GM12878 (cell line): ENCODE data around the gene RAB4B. TPM values are rescaled to one million over a fixed set of nuclear protein-coding genes. Genes with fewer than 3 reads are reported as not detected.

Source experiments
- ATAC-seq: fragments of 200-7000 bp; cut with Tn5 transposase; 3 replicates; pipeline ENCODE4 v1.9.1; 2020; ENCODE audit warnings: mild to moderate bottlenecking, moderate library complexity
- Bru-seq: library from RNA; stranded (reverse); fragments of 400-500 nt; gene quantifications from one replicate; lab custom pipeline; 2021; lab: Mats Ljungman, UMichigan
- BruChase-seq, 2 experiments: library from RNA; stranded (reverse); fragments of 400-500 nt; gene quantifications; one replicate each; lab custom pipeline; 2021; lab: Mats Ljungman, UMichigan
- BruUV-seq: library from RNA; stranded (reverse); fragments of 400-500 nt; replicated peaks from 2 replicates; lab custom pipeline; 2021; lab: Mats Ljungman, UMichigan
- CTCF ChIA-PET: fragments of 300-600 bp; sonication (Branson Sonifier 250); formaldehyde crosslinking; extraction: SDS; loops from one replicate; lab custom pipeline; 2021; ENCODE audit warnings: inconsistent platforms; lab: Yijun Ruan, JAX
- POLR2A ChIA-PET: fragments of 350-600 bp; formaldehyde crosslinking; extraction: SDS; loops from one replicate; lab custom pipeline; 2021; ENCODE audit warnings: inconsistent platforms; lab: Charles Lee
- RAD21 ChIA-PET: fragments of 300-600 bp; sonication (Branson Sonifier 250); formaldehyde crosslinking; loops from one replicate; lab custom pipeline; 2023; ENCODE audit warnings: antibody characterized with exemption; ENCODE audit not compliant: unreplicated experiment; lab: Charles Lee
- SMC1A ChIA-PET: fragments of 300-600 bp; sonication (Branson Sonifier 250); formaldehyde crosslinking; loops from one replicate; lab custom pipeline; 2023; ENCODE audit not compliant: unreplicated experiment, uncharacterized antibody; lab: Charles Lee
- DNase-seq: peaks from one replicate; pipeline ENCODE4 v3.0.0-alpha.2; 2011; ENCODE audit warnings: low read depth, low spot score
- FAIRE-seq: peaks from 3 replicates; lab custom pipeline; 2011; peaks lifted over from hg19 to GRCh38; lab: Jason Lieb, UNC
- H2AFZ ChIP-seq: 2 replicates; pipeline ENCODE4 v1.6.0; 2011; ENCODE audit warnings: low read depth, low read length, control low read depth; ENCODE audit not compliant: control insufficient read depth
- H3K27ac ChIP-seq: 2 replicates; pipeline ENCODE4 v1.5.1; 2011; ENCODE audit warnings: control low read depth; ENCODE audit not compliant: control insufficient read depth, insufficient read depth
- H3K27me3 ChIP-seq, 2 experiments: replicated peaks in 1 of 2; 2 replicates each; pipeline versions ENCODE4 v1.6.0 to v1.6.1; 2011; ENCODE audit warnings: low read length in 1 of 2; ENCODE audit not compliant: control insufficient read depth in 2 of 2, insufficient read depth in 2 of 2
- H3K36me3 ChIP-seq, 2 experiments: 2 replicates each; pipeline ENCODE4 v1.5.1; 2011; ENCODE audit warnings: low read length in 1 of 2; ENCODE audit not compliant: control insufficient read depth in 2 of 2, insufficient read depth in 2 of 2
- H3K4me1 ChIP-seq: 2 replicates; pipeline ENCODE4 v1.6.1; 2011; ENCODE audit warnings: mild to moderate bottlenecking, low read length, moderate library complexity, mixed read lengths; ENCODE audit not compliant: control insufficient read depth, insufficient read depth
- H3K4me2 ChIP-seq: 2 replicates; pipeline ENCODE4 v1.6.0; 2011; ENCODE audit warnings: control low read depth; ENCODE audit not compliant: control insufficient read depth, insufficient read depth
- H3K4me3 ChIP-seq: fragments of 200-600 bp; sonication (generic); 2 replicates; pipeline ENCODE4 v1.5.1; 2016
- H3K79me2 ChIP-seq: 2 replicates; pipeline ENCODE4 v1.6.0; 2011; ENCODE audit warnings: low read length; ENCODE audit not compliant: control insufficient read depth, insufficient read depth
- H3K9ac ChIP-seq: 2 replicates; pipeline ENCODE4 v1.8.0; 2011; ENCODE audit warnings: low read length, control low read depth, mixed read lengths; ENCODE audit not compliant: control insufficient read depth, insufficient read depth
- H3K9me3 ChIP-seq: replicated peaks from 3 replicates; pipeline ENCODE4 v1.5.1; 2011; ENCODE audit warnings: mild to moderate bottlenecking, low read length; ENCODE audit not compliant: control insufficient read depth, insufficient read depth
- H4K20me1 ChIP-seq: 2 replicates; pipeline ENCODE4 v1.6.0; 2011; ENCODE audit not compliant: control insufficient read depth, insufficient read depth
- BHLHE40 ChIP-seq, 2 experiments: fragments of 450-650 bp in 1 of 2; IDR thresholded peaks; 2 replicates each; pipeline ENCODE4 v1.6.1; 2011 to 2017; ENCODE audit warnings: low read depth in 2 of 2, borderline replicate concordance in 1 of 2, improper control_type of control experiment in 1 of 2, low read length in 1 of 2, mild to moderate bottlenecking in 1 of 2
- BRCA1 ChIP-seq: IDR thresholded peaks from 2 replicates; pipeline ENCODE4 v1.6.1; 2011; ENCODE audit warnings: low read depth, low read length, improper control_type of control experiment
- CHD2 ChIP-seq: IDR thresholded peaks from 2 replicates; pipeline ENCODE4 v1.6.1; 2011; ENCODE audit warnings: low read depth, low read length, improper control_type of control experiment, borderline replicate concordance
- EED ChIP-seq: sonication (generic); IDR thresholded peaks from 2 replicates; pipeline ENCODE4 v1.6.1; 2016; ENCODE audit warnings: antibody characterized with exemption, low read depth
- EP300 ChIP-seq, 2 experiments: fragments of 150-350 bp in 1 of 2; IDR thresholded peaks; 2 replicates each; pipeline ENCODE4 v1.6.1; 2011 to 2012; ENCODE audit warnings: low read depth in 2 of 2, low read length in 2 of 2, borderline replicate concordance in 1 of 2, improper control_type of control experiment in 1 of 2, inconsistent platforms in 1 of 2; ENCODE audit not compliant: control insufficient read depth in 1 of 2
- HDGF ChIP-seq: fragments of 450-650 bp; IDR thresholded peaks from 2 replicates; pipeline ENCODE4 v1.6.1; 2016; ENCODE audit warnings: antibody characterized with exemption
- MEF2A ChIP-seq: IDR thresholded peaks from 2 replicates; pipeline ENCODE4 v1.6.1; 2011; ENCODE audit warnings: low read depth, mild to moderate bottlenecking, low read length, moderate library complexity; ENCODE audit not compliant: insufficient read depth
- MXI1 ChIP-seq: fragments of 150-350 bp; IDR thresholded peaks from 2 replicates; pipeline ENCODE4 v1.6.1; 2011; ENCODE audit warnings: low read depth, mild to moderate bottlenecking, inconsistent platforms, low read length, improper control_type of control experiment
- PAX5 ChIP-seq: IDR thresholded peaks from 2 replicates; pipeline ENCODE4 v1.6.1; 2011; ENCODE audit warnings: low read depth, low read length, borderline replicate concordance
- RBBP5 ChIP-seq: fragments of 200-600 bp; sonication (generic); conservative IDR thresholded peaks from 2 replicates; pipeline ENCODE4 v1.6.1; 2016
- TCF3 ChIP-seq: IDR thresholded peaks from 2 replicates; pipeline ENCODE4 v1.6.1; 2012; ENCODE audit warnings: low read depth, mild to moderate bottlenecking, low read length, borderline replicate concordance; ENCODE audit not compliant: insufficient read depth
- WGBS: methylation state at CpG from one replicate; pipeline ENCODE4 v1.1.6; 2016; ENCODE audit warnings: low lambda C conversion rate; ENCODE audit not compliant: insufficient replicate concordance, insufficient coverage; ENCODE audit errors: missing lambda C conversion rate; 5-methylcytosine and 5-hydroxymethylcytosine counted together
- in situ Hi-C: fragments of 300-500 bp; cut with MboI; formaldehyde crosslinking; loops from 9 replicates; pipeline ENCODE4 v1.14.3; 2018; ENCODE audit warnings: mixed read lengths
- intact Hi-C: fragments of 100-400 bp; cut with micrococcal nuclease; formaldehyde crosslinking; loops from one replicate; pipeline ENCODE4 v1.14.2; 2022; ENCODE audit not compliant: unreplicated experiment
- long read RNA-seq, 2 experiments: library from polyadenylated mRNA; unstranded; transcript quantifications; one replicate each; pipeline ENCODE4 v2.0.0, GENCODE V29; 2019 to 2020
- polyA minus RNA-seq, 3 experiments: library from RNA; depleted of rRNA, polyadenylated mRNA; stranded (reverse); fragments of >200 nt; gene quantifications; 2 replicates each; pipeline ENCODE4 v1.2.3, GENCODE V29; 2011
- polyA plus RNA-seq, 11 experiments: library from polyadenylated mRNA; depleted of rRNA in 4 of 11; unstranded in 6 of 11; stranded (reverse) in 5 of 11; fragments of >200 nt; fragmentation: Nextera tagmentation in 4 of 11; fragmentation: Illumina TruSeq in 1 of 11; extraction: Ambion mirVana in 4 of 11; extraction: Trizol in 1 of 11; gene quantifications; 1 replicate in 1 of 11; 2 replicates in 10 of 11; pipeline versions ENCODE4 v1.2.1 to v1.2.3, GENCODE V29; 2011 to 2016; ENCODE audit warnings: inconsistent platforms in 2 of 11, missing spikeins in 2 of 11, low read depth in 1 of 11
- total RNA-seq, 4 experiments: library from RNA; depleted of rRNA in 3 of 4; stranded (reverse); fragments of >200 nt in 3 of 4; fragmentation: Illumina TruSeq in 1 of 4; extraction: Trizol in 1 of 4; gene quantifications; 2 replicates each; pipeline versions ENCODE4 v1.2.1 to v1.2.3, GENCODE V29; 2013 to 2021
- TF ChIP-seq, protein P1 (sequence below): IDR thresholded peaks from 2 replicates; pipeline ENCODE4 v1.6.1; 2012; ENCODE audit warnings: mild to moderate bottlenecking, low read depth, low read length

RAB4B gene, protein sequence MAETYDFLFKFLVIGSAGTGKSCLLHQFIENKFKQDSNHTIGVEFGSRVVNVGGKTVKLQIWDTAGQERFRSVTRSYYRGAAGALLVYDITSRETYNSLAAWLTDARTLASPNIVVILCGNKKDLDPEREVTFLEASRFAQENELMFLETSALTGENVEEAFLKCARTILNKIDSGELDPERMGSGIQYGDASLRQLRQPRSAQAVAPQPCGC
- 5.2 and 5.7 TPM in 2 replicates for total RNA-seq (2013; cell fraction: nucleolus; rRNA removed)
- 27.8 and 30.4 TPM in 2 replicates for total RNA-seq (2014; rRNA removed)
- 9.8 and 11.5 TPM in 2 replicates for total RNA-seq (2014; rRNA removed; fragmentation: Illumina TruSeq; extraction: Trizol)
- total RNA-seq (2021): 32.9 and 38.2 TPM in 2 replicates
- polyA plus RNA-seq (2011; ENCODE audit: low read depth): 11.8 TPM
- polyA plus RNA-seq (2011; rRNA removed): 14.9 and 25.1 TPM in 2 replicates
- 40.3 and 56.5 TPM in 2 replicates for polyA plus RNA-seq (2011; cell fraction: cytosol; rRNA removed)
- polyA plus RNA-seq (2011; cell fraction: nucleus; rRNA removed): 38.3 and 42.5 TPM in 2 replicates
- 26.6 and 31.5 TPM in 2 replicates for polyA plus RNA-seq (2012)
- polyA plus RNA-seq (2014; fragmentation: Illumina TruSeq; extraction: Trizol): 3.5 and 13.7 TPM in 2 replicates
- 1 to 10 TPM in 1 of 2 experiments, under 1 TPM in 1; 0.60 to 3.2 TPM for polyA plus RNA-seq (2014; fragmentation: Nextera tagmentation; extraction: Ambion mirVana)
- polyA plus RNA-seq (2014; rRNA removed): 43.1 and 51.5 TPM in 2 replicates
- 10 to 100 TPM; 47.9 to 50.0 TPM for polyA plus RNA-seq (2016; fragmentation: Nextera tagmentation; extraction: Ambion mirVana)
- 10.3 and 16.6 TPM in 2 replicates for polyA minus RNA-seq (2011; rRNA and poly(A)+ RNA removed)
- polyA minus RNA-seq (2011; cell fraction: cytosol; rRNA and poly(A)+ RNA removed): 3.3 and 6.8 TPM in 2 replicates
- 4.6 and 5.7 TPM in 2 replicates for polyA minus RNA-seq (2011; cell fraction: nucleus; rRNA and poly(A)+ RNA removed)
- percentile 60 among the genes with signal in this experiment for Bru-seq, nascent RNA
- percentile 80 among the genes with signal in this experiment for BruChase-seq, experiment 1, labeled RNA remaining after a 6-hour chase
- BruChase-seq, experiment 2, labeled RNA remaining after a 2-hour chase: percentile 59 among the genes with signal in this experiment
- long read RNA-seq, experiment 1, transcript RAB4B-201 (8 exons, 1,133 nt): major isoform, 8 of 13 reads
- long read RNA-seq, experiment 1, partial matches to known transcripts: 3 of 13 reads
- long read RNA-seq, experiment 1, other reads (novel, unspliced or antisense): 2 of 13 reads
- long read RNA-seq, experiment 2: 0 reads

DNA sequence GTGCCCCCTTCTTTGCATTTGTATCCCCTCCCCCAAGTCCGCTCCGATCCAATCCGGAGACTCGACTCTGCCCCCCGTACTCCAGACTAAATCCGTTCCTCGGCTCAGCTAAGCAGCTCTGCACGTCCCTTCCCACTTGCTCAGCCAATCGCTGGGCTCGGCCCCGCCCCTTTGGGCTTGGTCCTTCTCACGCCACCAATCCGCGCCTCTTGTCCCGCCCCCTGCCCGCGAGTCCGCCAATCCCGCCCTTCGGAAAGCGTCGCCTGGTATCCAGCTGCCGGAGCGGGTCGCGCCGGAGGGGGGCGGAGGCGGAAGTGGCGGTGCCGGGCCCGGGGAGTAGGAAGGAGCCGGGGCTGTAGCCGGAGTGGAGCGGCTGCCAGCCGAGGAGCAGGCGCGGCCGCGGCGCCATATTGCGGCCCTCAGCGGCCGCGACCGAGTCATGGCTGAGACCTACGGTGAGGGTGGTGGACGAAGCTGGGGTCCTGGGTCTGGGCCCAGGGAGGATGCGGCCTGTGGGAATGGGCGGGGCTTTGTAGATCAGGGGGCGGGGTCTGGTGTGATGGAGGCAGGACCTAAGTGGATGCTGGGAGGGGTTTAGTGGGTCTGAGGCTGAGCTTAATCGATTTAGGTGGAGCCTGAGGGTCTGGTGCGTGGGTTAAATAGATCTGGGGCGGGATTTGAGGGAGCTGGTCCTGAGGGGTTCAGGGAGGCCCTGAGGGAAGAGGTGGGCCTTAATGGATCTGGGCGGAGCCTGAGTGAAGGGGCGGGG is at the start of gene RAB4B:
Gene RAB4B (plus strand): TSS at position 311 of the 769 bp plus-strand sequence. CDS start 129 bp downstream, at position 440.
- Histone ChIP-seq H3K4me3 (peak within 1 kb of the TSS; percentile 70), H3K79me2 (peaks cover 11% of the 10 kb centered on the region), H3K27ac (peak within 1 kb of the TSS; percentile 100), H3K36me3 (no peaks in the 10 kb centered on the region), H3K4me1 (peaks cover 39% of the 10 kb centered on the region), H3K9ac (peak within 1 kb of the TSS; percentile 96), H2AFZ (peak within 1 kb of the TSS; percentile 88), H3K27me3 (no peaks in the 10 kb centered on the region), H3K9me3 (no peaks in the 10 kb centered on the region), H3K4me2 (peak within 1 kb of the TSS; percentile 84), H4K20me1 (no peaks in the 10 kb centered on the region)
- DNase-seq (peak; percentile 99), ATAC-seq (peak; percentile 87), FAIRE-seq (peak; percentile 91)
- 2% methylated on average over 56 of the region's 56 CpGs for WGBS
- intact Hi-C loops: loop anchor here (1.0 kb wide), 4 partner anchors 20 to 62 kb away; partner anchors contain the start of genes COQ8B and SNRPA
- POLR2A ChIA-PET: interaction anchor here (0.6 to 8.1 kb wide), 31 partner anchors 9 to 1465 kb away, joined by 3 to 331 read pairs (median 7); partner anchors contain the start of genes ACTMAP, B9D2, COQ8B and EGLN2
- RAD21 ChIA-PET: interaction anchor here (0.9 to 7.6 kb wide), 18 partner anchors 9 to 485 kb away, joined by 3 to 291 read pairs (median 7); partner anchors contain the start of genes ACTMAP, C19orf47, COQ8B and EGLN2
- CTCF ChIA-PET: interaction anchor here (0.7 to 4.6 kb wide), 13 partner anchors 9 to 1104 kb away, joined by 3 to 72 read pairs (median 5); partner anchors contain the start of genes ACTMAP, COQ8B, EGLN2 and ITPKC
- BruUV-seq: no TSS peak
- SMC1A ChIA-PET: interaction anchor here (0.7 to 11.2 kb wide), 17 partner anchors 10 to 115 kb away, joined by 3 to 256 read pairs (median 7); partner anchors contain the start of genes ACTMAP, COQ8B, EGLN2 and ITPKC
- in situ Hi-C loops: no loop called here
- TF ChIP-seq BHLHE40 (IDR thresholded peaks at IDR 0.05; ENCODE audit: borderline replicate concordance in 1 of 2, low read depth in 2 of 2, low read length in 1 of 2) (peak; percentile 8 to 68; a peak in 1 of 4 replicates), TCF3 (peak; percentile 79; the same call in 1 of the 2 replicates), EP300 (IDR thresholded peaks at IDR 0.05; ENCODE audit: borderline replicate concordance in 1 of 2, control insufficient read depth in 1 of 2, low read depth in 2 of 2, low read length in 2 of 2) (peak in 1 of 2 experiments; percentile 18; a peak in 1 of 4 replicates), MEF2A (0 out of 2 replicates have a peak, but pooled peaks have one; percentile 23), HDGF (peak; percentile 90), BRCA1 (0 out of 2 replicates have a peak, but pooled peaks have one; percentile 3), EED (no peak), CHD2 (peak; percentile 96), RBBP5 (no peak), MXI1 (peak; percentile 62; the same call in 1 of the 2 replicates), PAX5 (no peak)
- TF ChIP-seq, protein P1, sequence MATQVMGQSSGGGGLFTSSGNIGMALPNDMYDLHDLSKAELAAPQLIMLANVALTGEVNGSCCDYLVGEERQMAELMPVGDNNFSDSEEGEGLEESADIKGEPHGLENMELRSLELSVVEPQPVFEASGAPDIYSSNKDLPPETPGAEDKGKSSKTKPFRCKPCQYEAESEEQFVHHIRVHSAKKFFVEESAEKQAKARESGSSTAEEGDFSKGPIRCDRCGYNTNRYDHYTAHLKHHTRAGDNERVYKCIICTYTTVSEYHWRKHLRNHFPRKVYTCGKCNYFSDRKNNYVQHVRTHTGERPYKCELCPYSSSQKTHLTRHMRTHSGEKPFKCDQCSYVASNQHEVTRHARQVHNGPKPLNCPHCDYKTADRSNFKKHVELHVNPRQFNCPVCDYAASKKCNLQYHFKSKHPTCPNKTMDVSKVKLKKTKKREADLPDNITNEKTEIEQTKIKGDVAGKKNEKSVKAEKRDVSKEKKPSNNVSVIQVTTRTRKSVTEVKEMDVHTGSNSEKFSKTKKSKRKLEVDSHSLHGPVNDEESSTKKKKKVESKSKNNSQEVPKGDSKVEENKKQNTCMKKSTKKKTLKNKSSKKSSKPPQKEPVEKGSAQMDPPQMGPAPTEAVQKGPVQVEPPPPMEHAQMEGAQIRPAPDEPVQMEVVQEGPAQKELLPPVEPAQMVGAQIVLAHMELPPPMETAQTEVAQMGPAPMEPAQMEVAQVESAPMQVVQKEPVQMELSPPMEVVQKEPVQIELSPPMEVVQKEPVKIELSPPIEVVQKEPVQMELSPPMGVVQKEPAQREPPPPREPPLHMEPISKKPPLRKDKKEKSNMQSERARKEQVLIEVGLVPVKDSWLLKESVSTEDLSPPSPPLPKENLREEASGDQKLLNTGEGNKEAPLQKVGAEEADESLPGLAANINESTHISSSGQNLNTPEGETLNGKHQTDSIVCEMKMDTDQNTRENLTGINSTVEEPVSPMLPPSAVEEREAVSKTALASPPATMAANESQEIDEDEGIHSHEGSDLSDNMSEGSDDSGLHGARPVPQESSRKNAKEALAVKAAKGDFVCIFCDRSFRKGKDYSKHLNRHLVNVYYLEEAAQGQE: no peak
